Osteoblast (primary cell): ENCODE measurements around the gene SSBP1. TPM values are rescaled to one million over a fixed set of nuclear protein-coding genes. Genes with fewer than 3 reads are reported as not detected.

Source experiments
- DNase-seq: peaks from one replicate; pipeline ENCODE4 v3.0.0; 2011; ENCODE audit warnings: low spot score, mixed read lengths; ENCODE audit not compliant: insufficient read length; ENCODE audit errors: missing footprints
- H2AFZ ChIP-seq: 2 replicates; pipeline ENCODE4 v1.6.0; 2011; ENCODE audit warnings: mild to moderate bottlenecking, low read length
- H3K27ac ChIP-seq: 2 replicates; pipeline ENCODE4 v1.5.1; 2011; ENCODE audit warnings: mild to moderate bottlenecking, low read depth, low read length, moderate library complexity
- H3K27me3 ChIP-seq: 2 replicates; pipeline ENCODE4 v1.6.0; 2012; ENCODE audit warnings: mild to moderate bottlenecking, control low read depth, inconsistent platforms, low read length, moderate library complexity; ENCODE audit not compliant: insufficient read depth
- H3K36me3 ChIP-seq: 2 replicates; pipeline ENCODE4 v1.5.1; 2011; ENCODE audit warnings: mild to moderate bottlenecking, low read length, control low read depth, moderate library complexity; ENCODE audit not compliant: insufficient read depth
- H3K4me1 ChIP-seq: 2 replicates; pipeline ENCODE4 v1.5.1; 2011; ENCODE audit warnings: mild to moderate bottlenecking, low read length, control low read depth, moderate library complexity; ENCODE audit not compliant: insufficient read depth
- H3K4me2 ChIP-seq: 2 replicates; pipeline ENCODE4 v1.6.0; 2011; ENCODE audit warnings: mild to moderate bottlenecking, low read length; ENCODE audit not compliant: insufficient read depth
- H3K4me3 ChIP-seq: fragments of 200-600 bp; sonication (generic); 3 replicates; pipeline ENCODE4 v1.5.1; 2012; ENCODE audit warnings: mild to moderate bottlenecking, low read length, inconsistent platforms; ENCODE audit not compliant: insufficient read depth
- H3K79me2 ChIP-seq: 2 replicates; pipeline ENCODE4 v1.6.0; 2012; ENCODE audit warnings: mild to moderate bottlenecking, low read length, control low read depth, inconsistent platforms; ENCODE audit not compliant: insufficient read depth
- H3K9me3 ChIP-seq: 2 replicates; pipeline ENCODE4 v1.5.1; 2011; ENCODE audit warnings: low read depth, low read length, control low read depth
- H4K20me1 ChIP-seq: 2 replicates; pipeline ENCODE4 v1.6.0; 2012; ENCODE audit warnings: mild to moderate bottlenecking, low read length, control low read depth; ENCODE audit not compliant: insufficient read depth
- CTCF ChIP-seq: IDR thresholded peaks from 2 replicates; pipeline ENCODE4 v1.5.1; 2011; ENCODE audit warnings: mild to moderate bottlenecking, low read depth, low read length, moderate library complexity; ENCODE audit errors: extremely low read depth
- small RNA-seq: library from RNA; depleted of rRNA; stranded (forward); fragments of <200 nt; gene quantifications from one replicate; pipeline ENCODE3, GENCODE V24; 2012
- total RNA-seq: library from RNA; depleted of rRNA; stranded (reverse); fragments of >200 nt; gene quantifications from 2 replicates; pipeline ENCODE4 v1.2.3, GENCODE V29; 2012

Gene SSBP1
- total RNA-seq, 1 donor: 88.3 TPM

GRCh38 chr7:141788296-141788695 lies 50.1 kb downstream of the SSBP1 start:
- Histone ChIP-seq H4K20me1 (no peaks in the 10 kb centered on the region), H3K4me2 (no peak overlapping the region), H3K27ac (no peak overlapping the region), H3K27me3 (no peaks in the 10 kb centered on the region), H3K9me3 (no peaks in the 10 kb centered on the region), H3K4me3 (no peak overlapping the region), H3K36me3 (no peaks in the 10 kb centered on the region), H3K4me1 (no peaks in the 10 kb centered on the region), H3K79me2 (no peaks in the 10 kb centered on the region), H2AFZ (no peak overlapping the region)
- TF ChIP-seq CTCF: no peak
- no peak for DNase-seq

GRCh38 chr7:141789917-141790316 lies 51.8 kb downstream of the SSBP1 start, which contains the start of gene TAS2R5:
TSS of gene TAS2R5 (plus strand) at chr7:141790217. CDS start at chr7:141790362, 145 bp downstream.
- Histone ChIP-seq H3K9me3 (no peaks in the 10 kb centered on the region), H3K4me2 (no peak within 1 kb of the TSS), H3K36me3 (no peaks in the 10 kb centered on the region), H2AFZ (no peak within 1 kb of the TSS), H3K79me2 (no peaks in the 10 kb centered on the region), H3K4me1 (no peaks in the 10 kb centered on the region), H3K27me3 (no peaks in the 10 kb centered on the region), H3K27ac (no peak within 1 kb of the TSS), H3K4me3 (no peak within 1 kb of the TSS), H4K20me1 (no peaks in the 10 kb centered on the region)
- DNase-seq: no peak
- no peak for TF ChIP-seq CTCF

GRCh38 chr7:141792526-141792925 lies 54.4 kb downstream of the SSBP1 start:
- Histone ChIP-seq H3K4me3 (no peak overlapping the region), H3K79me2 (no peaks in the 10 kb centered on the region), H3K36me3 (no peaks in the 10 kb centered on the region), H3K9me3 (no peaks in the 10 kb centered on the region), H3K4me2 (no peak overlapping the region), H3K27ac (no peak overlapping the region), H4K20me1 (no peaks in the 10 kb centered on the region), H3K27me3 (no peaks in the 10 kb centered on the region), H3K4me1 (no peaks in the 10 kb centered on the region), H2AFZ (no peak overlapping the region)
- no peak for TF ChIP-seq CTCF
- no peak for DNase-seq

Small RNA genes within 50 kb of the gene (small RNA-seq; reads per million reads assigned to genes)
- gene RNU1-82P: not detected

Other genes with a start within 250 kb of the SSBP1 start
- 23.9 and 26.1 TPM in 2 replicates for gene AGK, start 186.9 kb upstream of the SSBP1 start, total RNA-seq
- 7.6 and 8.0 TPM in 2 replicates for gene DENND11, start 36.2 kb upstream of the SSBP1 start, total RNA-seq
- gene WEE2, start 30.0 kb upstream of the SSBP1 start, total RNA-seq: not detected in 2 replicates
- gene TAS2R3, start 25.7 kb downstream of the SSBP1 start, total RNA-seq: 1.4 and 3.2 TPM in 2 replicates
- gene TAS2R4, start 38.3 kb downstream of the SSBP1 start, total RNA-seq: 1.4 and 2.9 TPM in 2 replicates
- 0.72 and 1.8 TPM in 2 replicates for gene TAS2R5, start 51.9 kb downstream of the SSBP1 start, total RNA-seq
- gene PRSS37, start 103.1 kb downstream of the SSBP1 start, total RNA-seq: not detected in 2 replicates
- gene OR9A4, start 178.0 kb downstream of the SSBP1 start, total RNA-seq: not detected in 2 replicates
- gene CLEC5A, start 208.6 kb downstream of the SSBP1 start, total RNA-seq: not detected in 2 replicates
- not detected in 2 replicates for gene TAS2R38, start 235.4 kb downstream of the SSBP1 start, total RNA-seq